ENCODE measurements around the gene UGT1A4.

GRCh38 chr2:233743464-233744259 is 25.1 kb downstream of the UGT1A4 start:
- TF ChIP-seq CTCF (IDR thresholded peaks at IDR 0.05; ENCODE audit: low read depth, low read length, poor library complexity, severe bottlenecking) (no peak), EZH2phosphoT487 (IDR thresholded peaks at IDR 0.05; ENCODE audit: borderline replicate concordance, low read length) (no peak)
